Ishikawa (cell line): ENCODE measurements around the gene KCNIP4.

Source experiments
- CEBPB ChIP-seq: IDR thresholded peaks from 2 replicates; pipeline ENCODE4 v1.6.1; 2012
- CREB1 ChIP-seq: IDR thresholded peaks from 2 replicates; pipeline ENCODE4 v1.6.1; 2012; ENCODE audit warnings: low read depth
- EGR1 ChIP-seq: IDR thresholded peaks from 2 replicates; pipeline ENCODE4 v1.6.1; 2012
- EP300 ChIP-seq: IDR thresholded peaks from 2 replicates; pipeline ENCODE4 v1.6.1; 2012; ENCODE audit warnings: borderline replicate concordance
- FOXM1 ChIP-seq: IDR thresholded peaks from 2 replicates; pipeline ENCODE4 v1.6.1; 2012; ENCODE audit warnings: low read depth, borderline replicate concordance
- MAX ChIP-seq: IDR thresholded peaks from 2 replicates; pipeline ENCODE4 v1.6.1; 2012
- NFIC ChIP-seq: IDR thresholded peaks from 2 replicates; pipeline ENCODE4 v1.6.1; 2012
- RAD21 ChIP-seq: IDR thresholded peaks from 2 replicates; pipeline ENCODE4 v1.6.1; 2012; ENCODE audit warnings: low read depth
- REST ChIP-seq: IDR thresholded peaks from 2 replicates; pipeline ENCODE4 v1.6.1; 2012; ENCODE audit warnings: low read depth, mild to moderate bottlenecking
- TAF1 ChIP-seq: IDR thresholded peaks from 2 replicates; pipeline ENCODE4 v1.6.1; 2012; ENCODE audit warnings: low read depth, mild to moderate bottlenecking
- TCF12 ChIP-seq: IDR thresholded peaks from 2 replicates; pipeline ENCODE4 v1.6.1; 2012; ENCODE audit warnings: low read depth
- TEAD4 ChIP-seq: IDR thresholded peaks from 2 replicates; pipeline ENCODE4 v1.6.1; 2012
- USF1 ChIP-seq: IDR thresholded peaks from 2 replicates; pipeline ENCODE4 v1.6.1; 2012
- YY1 ChIP-seq: IDR thresholded peaks from 2 replicates; pipeline ENCODE4 v1.6.1; 2012; ENCODE audit warnings: low read depth
- ZBTB7A ChIP-seq: IDR thresholded peaks from 2 replicates; pipeline ENCODE4 v1.6.1; 2012; ENCODE audit warnings: low read depth

KCNIP4 gene

GRCh38 chr4:21290562-21290961, 658.0 kb downstream of the KCNIP4 start:
- TF ChIP-seq TEAD4: no peak
- no peak for TF ChIP-seq EP300
- TF ChIP-seq YY1: no peak
- no peak for TF ChIP-seq RAD21
- no peak for TF ChIP-seq EGR1
- TF ChIP-seq REST: no peak
- no peak for TF ChIP-seq CEBPB
- TF ChIP-seq TAF1: no peak
- TF ChIP-seq USF1: no peak
- no peak for TF ChIP-seq ZBTB7A
- no peak for TF ChIP-seq CREB1
- TF ChIP-seq FOXM1: no peak
- no peak for TF ChIP-seq TCF12
- no peak for TF ChIP-seq MAX
- no peak for TF ChIP-seq NFIC

GRCh38 chr4:21276046-21276445, 672.5 kb downstream of the KCNIP4 start:
- no peak for TF ChIP-seq MAX
- no peak for TF ChIP-seq USF1
- TF ChIP-seq ZBTB7A: no peak
- TF ChIP-seq EGR1: no peak
- no peak for TF ChIP-seq YY1
- no peak for TF ChIP-seq RAD21
- no peak for TF ChIP-seq CEBPB
- TF ChIP-seq TCF12: no peak
- no peak for TF ChIP-seq NFIC
- no peak for TF ChIP-seq REST
- TF ChIP-seq FOXM1: no peak

- no peak for TF ChIP-seq RAD21
- TF ChIP-seq EGR1: no peak
- no peak for TF ChIP-seq TAF1
- no peak for TF ChIP-seq ZBTB7A
- TF ChIP-seq TCF12: no peak
- no peak for TF ChIP-seq YY1
- no peak for TF ChIP-seq TEAD4
- no peak for TF ChIP-seq CREB1
- no peak for TF ChIP-seq USF1
- no peak for TF ChIP-seq EP300
- no peak for TF ChIP-seq FOXM1
- no peak for TF ChIP-seq CEBPB
- TF ChIP-seq MAX: no peak
- no peak for TF ChIP-seq REST
- TF ChIP-seq NFIC: no peak
Measured at GRCh38 chr4:21271439-21272052, 677.0 kb downstream of the KCNIP4 start.

- TF ChIP-seq EGR1: no peak
- TF ChIP-seq RAD21: no peak
- TF ChIP-seq YY1: no peak
- no peak for TF ChIP-seq REST
- no peak for TF ChIP-seq EP300
- TF ChIP-seq CREB1: no peak
- no peak for TF ChIP-seq USF1
- TF ChIP-seq TAF1: no peak
- no peak for TF ChIP-seq ZBTB7A
Measured at GRCh38 chr4:21248331-21248730, 700.2 kb downstream of the KCNIP4 start.
